H9 (cell line): ENCODE measurements around the gene PLCD3. TPM values are rescaled to one million over a fixed set of nuclear protein-coding genes. Genes with fewer than 3 reads are reported as not detected.

Experiments
- DNase-seq: peaks from one replicate; pipeline ENCODE4 v3.0.0-alpha.2; 2017
- H2AFZ ChIP-seq: one replicate; pipeline ENCODE4 v1.6.1; 2013; ENCODE audit warnings: mild to moderate bottlenecking, low read length, control low read depth, moderate library complexity
- H2AK5ac ChIP-seq: 2 replicates; pipeline ENCODE4 v1.6.1; 2013; ENCODE audit warnings: low read length, control low read depth, mixed read lengths; ENCODE audit not compliant: insufficient read length
- H2BK120ac ChIP-seq: one replicate; pipeline ENCODE4 v1.6.1; 2013; ENCODE audit warnings: low read depth, mild to moderate bottlenecking, low read length, control low read depth, inconsistent platforms; ENCODE audit not compliant: poor library complexity, severe bottlenecking
- H2BK12ac ChIP-seq: 2 replicates; pipeline ENCODE4 v1.6.1; 2013; ENCODE audit warnings: low read length, control low read depth, mixed read lengths, low read depth; ENCODE audit not compliant: insufficient read length
- H2BK15ac ChIP-seq: 2 replicates; pipeline ENCODE4 v1.6.1; 2013; ENCODE audit warnings: low read depth, low read length, control low read depth
- H2BK20ac ChIP-seq: one replicate; pipeline ENCODE4 v1.6.1; 2013; ENCODE audit warnings: low read depth, mild to moderate bottlenecking, low read length, control low read depth, inconsistent platforms; ENCODE audit not compliant: poor library complexity, severe bottlenecking
- H2BK5ac ChIP-seq: 2 replicates; pipeline ENCODE4 v1.6.1; 2013; ENCODE audit warnings: low read length, control low read depth, mixed read lengths; ENCODE audit not compliant: insufficient read length
- H3K14ac ChIP-seq: 2 replicates; pipeline ENCODE4 v1.6.1; 2013; ENCODE audit warnings: low read length, control low read depth; ENCODE audit not compliant: insufficient read depth
- H3K18ac ChIP-seq: 2 replicates; pipeline ENCODE4 v1.6.1; 2013; ENCODE audit warnings: low read depth, mild to moderate bottlenecking, mixed read lengths, low read length, control low read depth; ENCODE audit not compliant: insufficient read length
- H3K23ac ChIP-seq: 2 replicates; pipeline ENCODE4 v1.6.1; 2013; ENCODE audit warnings: low read length, control low read depth, mixed read lengths, low read depth; ENCODE audit not compliant: insufficient read length
- H3K23me2 ChIP-seq: 2 replicates; pipeline ENCODE4 v1.6.1; 2013; ENCODE audit warnings: low read depth, mild to moderate bottlenecking, mixed read lengths, low read length, control low read depth; ENCODE audit not compliant: insufficient read length, poor library complexity, severe bottlenecking
- H3K27ac ChIP-seq: 2 replicates; pipeline ENCODE4 v1.5.1; 2013; ENCODE audit warnings: low read length, control low read depth, mixed read lengths, low read depth; ENCODE audit not compliant: insufficient read length
- H3K27me3 ChIP-seq: 2 replicates; pipeline ENCODE4 v1.6.1; 2013; ENCODE audit warnings: low read length, control low read depth, inconsistent platforms; ENCODE audit not compliant: insufficient read depth
- H3K4ac ChIP-seq: 2 replicates; pipeline ENCODE4 v1.6.1; 2013; ENCODE audit warnings: low read depth, mild to moderate bottlenecking, control low read depth, inconsistent platforms, low read length, moderate library complexity
- H3K4me1 ChIP-seq: 2 replicates; pipeline ENCODE4 v1.6.1; 2013; ENCODE audit warnings: low read length, control low read depth, inconsistent platforms; ENCODE audit not compliant: insufficient read depth
- H3K4me2 ChIP-seq: 2 replicates; pipeline ENCODE4 v1.6.1; 2013; ENCODE audit warnings: low read length, control low read depth, mixed read lengths; ENCODE audit not compliant: insufficient read length, insufficient read depth
- H3K56ac ChIP-seq: 2 replicates; pipeline ENCODE4 v1.6.1; 2013; ENCODE audit warnings: low read depth, mild to moderate bottlenecking, mixed read lengths, low read length, control low read depth; ENCODE audit not compliant: insufficient read length
- H3K79me1 ChIP-seq: 2 replicates; pipeline ENCODE4 v1.6.1; 2013; ENCODE audit warnings: low read depth, mild to moderate bottlenecking, moderate library complexity, low read length, control low read depth, inconsistent platforms; ENCODE audit not compliant: insufficient read depth, poor library complexity, severe bottlenecking
- H3K79me2 ChIP-seq: 2 replicates; pipeline ENCODE4 v1.6.1; 2013; ENCODE audit warnings: low read length, control low read depth, inconsistent platforms; ENCODE audit not compliant: insufficient read depth
- H3K9ac ChIP-seq: 2 replicates; pipeline ENCODE4 v1.6.1; 2013; ENCODE audit warnings: low read length, control low read depth, mixed read lengths; ENCODE audit not compliant: insufficient read length; ENCODE audit errors: extremely low read depth
- H3K9me3 ChIP-seq: one replicate; pipeline ENCODE4 v1.6.1; 2013; ENCODE audit warnings: low read depth, low read length, inconsistent platforms; ENCODE audit not compliant: control insufficient read depth
- H3T11ph ChIP-seq: one replicate; pipeline ENCODE4 v1.6.1; 2013; ENCODE audit warnings: mild to moderate bottlenecking, low read length, control low read depth, inconsistent platforms
- H4K20me1 ChIP-seq: one replicate; pipeline ENCODE4 v1.6.1; 2013; ENCODE audit not compliant: control insufficient read depth, insufficient read length, insufficient read depth
- H4K5ac ChIP-seq: 2 replicates; pipeline ENCODE4 v1.6.1; 2013; ENCODE audit warnings: low read depth, mild to moderate bottlenecking, mixed read lengths, low read length, control low read depth; ENCODE audit not compliant: insufficient read length
- H4K8ac ChIP-seq: replicated peaks from 2 replicates; pipeline ENCODE4 v1.6.1; 2013; ENCODE audit warnings: low read length, control low read depth, mixed read lengths, low read depth; ENCODE audit not compliant: insufficient read length
- H4K91ac ChIP-seq: 2 replicates; pipeline ENCODE4 v1.6.1; 2013; ENCODE audit warnings: low read depth, mild to moderate bottlenecking, moderate library complexity, mixed read lengths, low read length, control low read depth; ENCODE audit not compliant: insufficient read length
- H3K27ac Mint-ChIP-seq, 3 experiments: 2 replicates in 2 of 3; 3 replicates in 1 of 3; pipeline ENCODE4 v1.8.0; 2020 to 2021; ENCODE audit warnings: mixed read lengths in 3 of 3, mild to moderate bottlenecking in 1 of 3, moderate library complexity in 1 of 3
- H3K27me3 Mint-ChIP-seq: 2 replicates; pipeline ENCODE4 v1.8.0; 2021; ENCODE audit warnings: low read depth, mild to moderate bottlenecking, moderate library complexity, mixed read lengths
- H3K36me3 Mint-ChIP-seq, 3 experiments: 2 replicates in 2 of 3; 3 replicates in 1 of 3; pipeline ENCODE4 v1.8.0; 2020 to 2021; ENCODE audit warnings: low read depth in 3 of 3, mixed read lengths in 3 of 3; ENCODE audit not compliant: insufficient read depth in 1 of 3
- H3K4me1 Mint-ChIP-seq, 2 experiments: 2 replicates each; pipeline ENCODE4 v1.8.0; 2020; ENCODE audit warnings: mixed read lengths in 2 of 2
- H3K4me3 Mint-ChIP-seq, 2 experiments: 2 replicates in 1 of 2; 3 replicates in 1 of 2; pipeline ENCODE4 v1.8.0; 2020 to 2021; ENCODE audit warnings: mild to moderate bottlenecking in 2 of 2, mixed read lengths in 2 of 2, moderate library complexity in 1 of 2
- H3K9me3 Mint-ChIP-seq, 2 experiments: 2 replicates in 1 of 2; 3 replicates in 1 of 2; pipeline ENCODE4 v1.8.0; 2020; ENCODE audit warnings: mild to moderate bottlenecking in 2 of 2, mixed read lengths in 2 of 2, moderate library complexity in 1 of 2
- CTCF ChIP-seq: fragments of 200-600 bp; sonication (generic); conservative IDR thresholded peaks from 3 replicates; pipeline ENCODE4 v1.8.0; 2021; ENCODE audit warnings: antibody characterized with exemption, mild to moderate bottlenecking
- WGBS: extraction: QIAGEN DNeasy Blood & Tissue Kit; methylation state at CpG from one replicate; pipeline ENCODE4 v1.1.7; 2013; ENCODE audit warnings: missing lambda C conversion rate, low lambda C conversion rate, mixed read lengths; ENCODE audit not compliant: insufficient read length; ENCODE audit errors: extremely low coverage; 5-methylcytosine and 5-hydroxymethylcytosine counted together
- total RNA-seq: library from RNA; stranded (reverse); gene quantifications from 2 replicates; pipeline ENCODE4 v1.2.1, GENCODE V29; 2021

Gene PLCD3
- total RNA-seq, 1 experiment from 2014 or later = 41.6 TPM

DNA sequence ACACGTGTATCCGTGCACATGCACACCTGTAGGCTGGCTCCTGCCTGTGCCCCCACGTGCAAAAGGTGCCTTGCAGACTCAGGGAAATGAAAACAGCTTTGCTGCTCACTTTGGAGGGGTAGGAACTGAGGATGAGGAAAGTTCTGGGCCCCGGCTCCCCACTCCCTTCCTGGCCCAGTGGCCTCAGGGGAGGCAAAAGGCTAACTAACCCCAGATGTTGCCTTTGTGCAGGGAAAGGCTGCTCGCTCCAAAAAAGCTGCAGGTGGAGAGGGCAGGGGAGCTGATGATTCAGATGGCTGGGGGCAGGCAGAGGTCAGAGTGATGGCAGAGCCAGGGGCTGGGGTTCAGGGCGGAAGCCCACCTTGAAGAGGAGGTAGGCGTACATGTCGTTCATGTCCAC, 12.4 kb downstream of the PLCD3 start:
- no peak overlapping the region for H3K18ac ChIP-seq
- no peak overlapping the region for H3K27ac Mint-ChIP-seq
- no peak overlapping the region for H2BK120ac ChIP-seq
- H4K20me1 ChIP-seq = no peaks in the 10 kb centered on the region
- H4K91ac ChIP-seq = no peak overlapping the region
- H3K14ac ChIP-seq = no peak overlapping the region
- H2BK5ac ChIP-seq = no peak overlapping the region
- no peak overlapping the region for H4K5ac ChIP-seq
- H3K79me1 ChIP-seq = no peaks in the 10 kb centered on the region
- no peak overlapping the region for H3K27ac ChIP-seq
- H3K4me1 Mint-ChIP-seq = peaks cover 10 to 22% of the 10 kb centered on the region in 2 experiments
- no peaks in the 10 kb centered on the region for H3K79me2 ChIP-seq
- H2BK12ac ChIP-seq = no peak overlapping the region
- H3K9me3 ChIP-seq = no peaks in the 10 kb centered on the region
- H2AK5ac ChIP-seq = no peak overlapping the region
- no peaks in the 10 kb centered on the region for H3K27me3 Mint-ChIP-seq
- no peak overlapping the region for H3K4me3 Mint-ChIP-seq
- no peak overlapping the region for H4K8ac ChIP-seq
- no peak overlapping the region; the same call in 1 of the 2 replicates for H2BK15ac ChIP-seq
- no peaks in the 10 kb centered on the region; a peak in 4 of 7 replicates for H3K36me3 Mint-ChIP-seq
- H3K9me3 Mint-ChIP-seq = no peaks in the 10 kb centered on the region
- no peak overlapping the region for H3K4me2 ChIP-seq
- no CpG with 5 or more reads among the region's 8 CpGs for WGBS
- no peak for DNase-seq
- H2BK20ac ChIP-seq = no peak overlapping the region
- no peak overlapping the region for H3K4ac ChIP-seq
- H3K4me1 ChIP-seq = no peaks in the 10 kb centered on the region
- H3K23me2 ChIP-seq = no peaks in the 10 kb centered on the region
- H2AFZ ChIP-seq = no peak overlapping the region
- no peak overlapping the region for H3K56ac ChIP-seq
- no peak for TF ChIP-seq CTCF
- no peak overlapping the region for H3K9ac ChIP-seq
- no peaks in the 10 kb centered on the region for H3K27me3 ChIP-seq
- no peak overlapping the region for H3T11ph ChIP-seq
- H3K23ac ChIP-seq = no peak overlapping the region
